Parathyroid adenoma (tissue), 2 donors: ENCODE data around the gene DHRS2.

Experiments
- H2AFZ ChIP-seq: fragments of 300-600 bp; sonication (generic); one replicate; pipeline ENCODE4 v1.7.0; 2017; ENCODE audit warnings: antibody characterized with exemption, mild to moderate bottlenecking
- H3K27ac ChIP-seq: fragments of 300-600 bp; sonication (generic); one replicate; pipeline ENCODE4 v1.7.0; 2017
- H3K27me3 ChIP-seq: fragments of 300-600 bp; sonication (generic); one replicate; pipeline ENCODE4 v1.7.0; 2017; ENCODE audit warnings: low read length; ENCODE audit not compliant: control insufficient read depth, insufficient read depth
- H3K36me3 ChIP-seq: fragments of 300-600 bp; sonication (generic); one replicate; pipeline ENCODE4 v1.7.0; 2017; ENCODE audit warnings: low read length; ENCODE audit not compliant: control insufficient read depth, insufficient read depth
- H3K4me1 ChIP-seq: fragments of 300-600 bp; sonication (generic); one replicate; pipeline ENCODE4 v1.7.0; 2017; ENCODE audit warnings: control low read depth
- H3K4me2 ChIP-seq: fragments of 300-600 bp; sonication (generic); one replicate; pipeline ENCODE4 v1.7.0; 2017; ENCODE audit warnings: low read length
- H3K4me3 ChIP-seq: fragments of 300-600 bp; sonication (generic); one replicate; pipeline ENCODE4 v1.7.0; 2017; ENCODE audit warnings: low read depth, low read length
- H3K79me2 ChIP-seq: fragments of 300-600 bp; sonication (generic); one replicate; pipeline ENCODE4 v1.7.0; 2017; ENCODE audit warnings: control low read depth
- H3K9ac ChIP-seq: fragments of 300-600 bp; sonication (generic); one replicate; pipeline ENCODE4 v1.7.0; 2017; ENCODE audit warnings: mild to moderate bottlenecking
- H3K9me3 ChIP-seq: fragments of 300-600 bp; sonication (generic); one replicate; pipeline ENCODE4 v1.7.0; 2017; ENCODE audit warnings: low read length; ENCODE audit not compliant: control insufficient read depth
- TF ChIP-seq, protein P1 (sequence below): fragments of 300-600 bp; sonication (generic); IDR thresholded peaks from one replicate; pipeline ENCODE4 v1.7.0; 2017; ENCODE audit warnings: antibody characterized with exemption, mild to moderate bottlenecking
- donor health status: primary hyperparathyroidism.

The DHRS2 gene

GRCh38 chr14:23647619-23648018, 11.5 kb downstream of the DHRS2 start:
- Histone ChIP-seq H2AFZ (no peak overlapping the region), H3K4me3 (no peak overlapping the region), H3K27ac (no peak overlapping the region), H3K4me1 (no peaks in the 10 kb centered on the region), H3K27me3 (no peaks in the 10 kb centered on the region), H3K79me2 (no peaks in the 10 kb centered on the region), H3K9me3 (no peaks in the 10 kb centered on the region), H3K4me2 (no peak overlapping the region), H3K9ac (no peak overlapping the region), H3K36me3 (no peaks in the 10 kb centered on the region)
- TF ChIP-seq, protein P1, sequence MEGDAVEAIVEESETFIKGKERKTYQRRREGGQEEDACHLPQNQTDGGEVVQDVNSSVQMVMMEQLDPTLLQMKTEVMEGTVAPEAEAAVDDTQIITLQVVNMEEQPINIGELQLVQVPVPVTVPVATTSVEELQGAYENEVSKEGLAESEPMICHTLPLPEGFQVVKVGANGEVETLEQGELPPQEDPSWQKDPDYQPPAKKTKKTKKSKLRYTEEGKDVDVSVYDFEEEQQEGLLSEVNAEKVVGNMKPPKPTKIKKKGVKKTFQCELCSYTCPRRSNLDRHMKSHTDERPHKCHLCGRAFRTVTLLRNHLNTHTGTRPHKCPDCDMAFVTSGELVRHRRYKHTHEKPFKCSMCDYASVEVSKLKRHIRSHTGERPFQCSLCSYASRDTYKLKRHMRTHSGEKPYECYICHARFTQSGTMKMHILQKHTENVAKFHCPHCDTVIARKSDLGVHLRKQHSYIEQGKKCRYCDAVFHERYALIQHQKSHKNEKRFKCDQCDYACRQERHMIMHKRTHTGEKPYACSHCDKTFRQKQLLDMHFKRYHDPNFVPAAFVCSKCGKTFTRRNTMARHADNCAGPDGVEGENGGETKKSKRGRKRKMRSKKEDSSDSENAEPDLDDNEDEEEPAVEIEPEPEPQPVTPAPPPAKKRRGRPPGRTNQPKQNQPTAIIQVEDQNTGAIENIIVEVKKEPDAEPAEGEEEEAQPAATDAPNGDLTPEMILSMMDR = no peak

- H3K36me3 ChIP-seq = no peaks in the 10 kb centered on the region
- H3K4me3 ChIP-seq = no peak overlapping the region
- H3K9ac ChIP-seq = no peak overlapping the region
- no peak overlapping the region for H3K27ac ChIP-seq
- no peaks in the 10 kb centered on the region for H3K9me3 ChIP-seq
- no peak overlapping the region for H3K4me2 ChIP-seq
- no peaks in the 10 kb centered on the region for H3K27me3 ChIP-seq
- H2AFZ ChIP-seq = no peak overlapping the region
- H3K79me2 ChIP-seq = no peaks in the 10 kb centered on the region
- TF ChIP-seq, protein P1 = no peak
- no peaks in the 10 kb centered on the region for H3K4me1 ChIP-seq
Observed at GRCh38 chr14:23648764-23649460, 12.7 kb downstream of the DHRS2 start.

GRCh38 chr14:23650506-23650905, 14.3 kb downstream of the DHRS2 start:
- H3K27me3 ChIP-seq = no peaks in the 10 kb centered on the region
- TF ChIP-seq, protein P1 = no peak

DNA sequence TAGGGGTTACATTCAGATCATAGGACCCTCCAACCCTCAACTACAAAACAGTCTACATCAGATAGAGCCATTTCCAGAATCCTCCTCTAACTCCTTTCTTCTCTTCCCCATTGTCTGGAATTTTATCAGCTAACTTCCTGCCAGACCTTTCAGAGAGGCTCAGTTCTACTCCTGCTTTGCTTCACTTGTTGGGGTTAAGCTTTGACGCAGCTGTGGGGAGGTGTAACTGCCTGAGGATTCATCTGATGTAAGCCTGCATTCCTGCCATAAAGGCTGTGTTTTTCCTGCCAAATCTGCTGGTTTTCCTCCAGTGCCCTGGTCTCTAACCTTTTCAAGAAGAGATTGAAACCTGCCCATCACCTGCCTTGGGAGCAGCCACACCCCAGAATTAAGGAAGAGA, 16.9 kb downstream of the DHRS2 start:
- no peak overlapping the region for H3K27ac ChIP-seq
- H3K4me2 ChIP-seq = no peak overlapping the region
- H3K9me3 ChIP-seq = no peaks in the 10 kb centered on the region
- TF ChIP-seq, protein P1 = no peak
- no peak overlapping the region for H3K4me3 ChIP-seq
- no peaks in the 10 kb centered on the region for H3K27me3 ChIP-seq
- no peak overlapping the region for H3K9ac ChIP-seq
- H3K79me2 ChIP-seq = no peaks in the 10 kb centered on the region
- no peaks in the 10 kb centered on the region for H3K36me3 ChIP-seq
- H3K4me1 ChIP-seq = no peaks in the 10 kb centered on the region
- no peak overlapping the region for H2AFZ ChIP-seq

More at GRCh38 chr14:23650506-23650905, 14.3 kb downstream of the DHRS2 start:
- Histone ChIP-seq H3K4me1 (no peaks in the 10 kb centered on the region), H3K9ac (no peak overlapping the region), H3K4me3 (no peak overlapping the region), H3K4me2 (no peak overlapping the region), H3K79me2 (no peaks in the 10 kb centered on the region), H2AFZ (no peak overlapping the region), H3K27ac (no peak overlapping the region), H3K9me3 (no peaks in the 10 kb centered on the region), H3K36me3 (no peaks in the 10 kb centered on the region)

DNA sequence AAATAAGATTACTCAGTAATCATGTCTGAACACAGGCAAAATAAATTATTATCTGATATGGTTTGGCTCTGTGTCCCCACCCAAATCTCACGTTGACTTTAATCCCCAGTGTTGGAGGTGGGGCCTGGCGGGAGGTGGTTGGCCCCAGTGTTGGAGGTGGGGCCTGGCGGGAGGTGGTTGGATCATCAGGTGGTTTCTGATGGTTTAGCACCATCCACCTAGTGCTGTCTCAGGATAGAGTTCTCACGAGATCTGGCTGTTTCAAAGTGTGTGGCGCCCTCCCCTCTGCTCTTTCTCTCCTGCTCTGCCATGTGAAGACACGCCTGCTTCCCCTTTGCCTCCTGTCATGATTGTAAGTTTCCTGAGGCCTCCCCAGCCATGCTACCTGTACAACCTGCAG, 18.1 kb downstream of the DHRS2 start:
- H3K9me3 ChIP-seq = no peaks in the 10 kb centered on the region
- no peaks in the 10 kb centered on the region for H3K27me3 ChIP-seq
- H3K79me2 ChIP-seq = no peaks in the 10 kb centered on the region
- TF ChIP-seq, protein P1 = no peak
- no peak overlapping the region for H2AFZ ChIP-seq
- no peaks in the 10 kb centered on the region for H3K4me1 ChIP-seq
- no peak overlapping the region for H3K4me3 ChIP-seq
- H3K36me3 ChIP-seq = no peaks in the 10 kb centered on the region
- H3K27ac ChIP-seq = no peak overlapping the region
- H3K9ac ChIP-seq = no peak overlapping the region
- H3K4me2 ChIP-seq = no peak overlapping the region
